DND-41 (cell line): Measurements from ENCODE around the gene LIMS2.
A peak's percentile ranks its signal among the peaks of the same experiment; 100 is the strongest.

Experiments
- ATAC-seq: fragments of 200-7000 bp; cut with Tn5 transposase; 3 replicates; pipeline ENCODE4 v1.9.1; 2021; ENCODE audit warnings: low read depth; ENCODE audit not compliant: insufficient read depth
- DNase-seq: peaks from one replicate; pipeline ENCODE4 v3.0.0-alpha.2; 2020
- H2AFZ ChIP-seq: 2 replicates; pipeline ENCODE4 v1.6.0; 2012; ENCODE audit warnings: low read depth, low read length
- H3K27ac ChIP-seq: 2 replicates; pipeline ENCODE4 v1.5.1; 2012; ENCODE audit warnings: low read length, inconsistent platforms
- H3K27me3 ChIP-seq: fragments of 200-600 bp; sonication (generic); 2 replicates; pipeline ENCODE4 v1.6.0; 2012; ENCODE audit warnings: low read length, mild to moderate bottlenecking, inconsistent platforms; ENCODE audit not compliant: insufficient read depth, poor library complexity
- H3K36me3 ChIP-seq: 2 replicates; pipeline ENCODE4 v1.5.1; 2012; ENCODE audit warnings: low read length, inconsistent platforms; ENCODE audit not compliant: insufficient read depth
- H3K4me1 ChIP-seq: 2 replicates; pipeline ENCODE4 v1.5.1; 2012; ENCODE audit warnings: mild to moderate bottlenecking, low read length; ENCODE audit not compliant: insufficient read depth
- H3K4me2 ChIP-seq: 2 replicates; pipeline ENCODE4 v1.6.0; 2012; ENCODE audit warnings: mild to moderate bottlenecking, moderate library complexity, low read length, inconsistent platforms; ENCODE audit not compliant: insufficient read depth
- H3K4me3 ChIP-seq, 2 experiments: fragments of 200-600 bp in 1 of 2; shearing (Covaris generic) in 1 of 2; 2 replicates each; pipeline ENCODE4 v1.5.1; 2012 to 2016; ENCODE audit warnings: inconsistent platforms in 2 of 2, low read length in 2 of 2, mild to moderate bottlenecking in 2 of 2, low read depth in 1 of 2, moderate library complexity in 1 of 2
- H3K79me2 ChIP-seq: 2 replicates; pipeline ENCODE4 v1.6.0; 2012; ENCODE audit warnings: low read length, inconsistent platforms; ENCODE audit not compliant: insufficient read depth
- H3K9ac ChIP-seq: 2 replicates; pipeline ENCODE4 v1.6.0; 2012; ENCODE audit warnings: low read depth, mild to moderate bottlenecking, inconsistent platforms, low read length, moderate library complexity
- H3K9me3 ChIP-seq: 2 replicates; pipeline ENCODE4 v1.5.1; 2012; ENCODE audit warnings: low read length, moderate library complexity, mild to moderate bottlenecking, inconsistent platforms; ENCODE audit not compliant: insufficient read depth, severe bottlenecking
- H4K20me1 ChIP-seq: 2 replicates; pipeline ENCODE4 v1.6.0; 2012; ENCODE audit warnings: low read length; ENCODE audit not compliant: insufficient read depth
- EZH2 ChIP-seq: IDR thresholded peaks from 3 replicates; pipeline ENCODE4 v1.6.1; 2012; ENCODE audit warnings: borderline replicate concordance, low read depth, mild to moderate bottlenecking, moderate library complexity, low read length, inconsistent platforms; ENCODE audit not compliant: severe bottlenecking
- TF ChIP-seq, protein P1 (sequence below): IDR thresholded peaks from 2 replicates; pipeline ENCODE4 v1.5.1; 2012; ENCODE audit warnings: borderline replicate concordance, low read length, moderate library complexity, mild to moderate bottlenecking; ENCODE audit not compliant: poor library complexity, severe bottlenecking; ENCODE audit errors: extremely low read depth

LIMS2 gene

DNA sequence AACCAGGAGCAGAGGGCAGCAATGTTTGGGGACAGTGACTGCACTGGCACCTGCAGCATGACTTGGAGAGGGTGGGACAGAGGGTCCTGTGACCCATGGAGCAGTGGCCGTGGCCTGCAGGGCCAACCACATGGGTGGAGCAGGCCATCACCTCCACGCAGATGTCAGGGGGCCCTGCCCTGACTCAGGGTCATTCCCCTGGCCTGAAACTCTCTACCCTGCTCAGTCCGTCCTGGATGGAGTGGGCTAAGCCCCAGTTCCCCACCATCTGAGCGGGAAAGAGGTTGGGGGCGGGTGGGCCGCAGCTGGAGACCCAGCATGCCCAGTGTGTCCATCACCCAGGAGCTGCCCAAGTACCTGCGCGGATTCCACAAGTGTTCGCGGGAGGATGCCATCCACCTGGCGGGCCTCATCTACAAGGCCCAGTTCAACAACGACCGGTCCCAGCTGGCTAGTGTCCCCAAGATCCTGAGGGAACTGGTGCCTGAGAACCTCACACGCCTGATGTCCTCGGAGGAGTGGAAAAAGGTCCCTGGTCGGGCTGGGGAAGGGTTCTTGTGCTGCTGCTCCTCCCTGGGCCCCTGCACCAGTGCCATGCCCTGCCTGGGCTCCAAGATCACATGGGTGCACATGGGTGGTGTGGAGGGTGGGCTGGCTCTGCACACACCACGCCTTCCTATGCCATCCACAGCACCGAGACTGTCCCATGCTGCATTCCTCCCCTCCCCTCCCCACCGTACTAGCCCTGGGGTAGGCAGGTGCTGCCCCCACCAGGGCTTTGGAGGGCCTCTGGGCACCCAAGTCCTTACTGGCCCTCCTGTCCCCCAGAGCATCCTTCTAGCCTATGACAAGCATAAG, 39.7 kb downstream of the LIMS2 start:
- 0 out of 4 replicates have a peak overlapping the region, but pooled peaks of 1 of the 2 experiments have one; percentile 4 for H3K4me3 ChIP-seq
- no peaks in the 10 kb centered on the region for H4K20me1 ChIP-seq
- ATAC-seq, result no peak
- H3K4me2 ChIP-seq, result peak overlapping the region; percentile 27
- no peak overlapping the region for H2AFZ ChIP-seq
- H3K27me3 ChIP-seq, result no peaks in the 10 kb centered on the region
- peak overlapping the region; percentile 97 for H3K27ac ChIP-seq
- peak overlapping the region; percentile 86 for H3K9ac ChIP-seq
- H3K36me3 ChIP-seq, result peaks cover 86% of the 10 kb centered on the region
- peaks cover 45% of the 10 kb centered on the region for H3K79me2 ChIP-seq
- H3K9me3 ChIP-seq, result no peaks in the 10 kb centered on the region
- H3K4me1 ChIP-seq, result peaks cover 95% of the 10 kb centered on the region
- TF ChIP-seq EZH2, result no peak
- TF ChIP-seq, protein P1, sequence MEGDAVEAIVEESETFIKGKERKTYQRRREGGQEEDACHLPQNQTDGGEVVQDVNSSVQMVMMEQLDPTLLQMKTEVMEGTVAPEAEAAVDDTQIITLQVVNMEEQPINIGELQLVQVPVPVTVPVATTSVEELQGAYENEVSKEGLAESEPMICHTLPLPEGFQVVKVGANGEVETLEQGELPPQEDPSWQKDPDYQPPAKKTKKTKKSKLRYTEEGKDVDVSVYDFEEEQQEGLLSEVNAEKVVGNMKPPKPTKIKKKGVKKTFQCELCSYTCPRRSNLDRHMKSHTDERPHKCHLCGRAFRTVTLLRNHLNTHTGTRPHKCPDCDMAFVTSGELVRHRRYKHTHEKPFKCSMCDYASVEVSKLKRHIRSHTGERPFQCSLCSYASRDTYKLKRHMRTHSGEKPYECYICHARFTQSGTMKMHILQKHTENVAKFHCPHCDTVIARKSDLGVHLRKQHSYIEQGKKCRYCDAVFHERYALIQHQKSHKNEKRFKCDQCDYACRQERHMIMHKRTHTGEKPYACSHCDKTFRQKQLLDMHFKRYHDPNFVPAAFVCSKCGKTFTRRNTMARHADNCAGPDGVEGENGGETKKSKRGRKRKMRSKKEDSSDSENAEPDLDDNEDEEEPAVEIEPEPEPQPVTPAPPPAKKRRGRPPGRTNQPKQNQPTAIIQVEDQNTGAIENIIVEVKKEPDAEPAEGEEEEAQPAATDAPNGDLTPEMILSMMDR, result peak; percentile 46
- peak; percentile 54 for DNase-seq

DNA sequence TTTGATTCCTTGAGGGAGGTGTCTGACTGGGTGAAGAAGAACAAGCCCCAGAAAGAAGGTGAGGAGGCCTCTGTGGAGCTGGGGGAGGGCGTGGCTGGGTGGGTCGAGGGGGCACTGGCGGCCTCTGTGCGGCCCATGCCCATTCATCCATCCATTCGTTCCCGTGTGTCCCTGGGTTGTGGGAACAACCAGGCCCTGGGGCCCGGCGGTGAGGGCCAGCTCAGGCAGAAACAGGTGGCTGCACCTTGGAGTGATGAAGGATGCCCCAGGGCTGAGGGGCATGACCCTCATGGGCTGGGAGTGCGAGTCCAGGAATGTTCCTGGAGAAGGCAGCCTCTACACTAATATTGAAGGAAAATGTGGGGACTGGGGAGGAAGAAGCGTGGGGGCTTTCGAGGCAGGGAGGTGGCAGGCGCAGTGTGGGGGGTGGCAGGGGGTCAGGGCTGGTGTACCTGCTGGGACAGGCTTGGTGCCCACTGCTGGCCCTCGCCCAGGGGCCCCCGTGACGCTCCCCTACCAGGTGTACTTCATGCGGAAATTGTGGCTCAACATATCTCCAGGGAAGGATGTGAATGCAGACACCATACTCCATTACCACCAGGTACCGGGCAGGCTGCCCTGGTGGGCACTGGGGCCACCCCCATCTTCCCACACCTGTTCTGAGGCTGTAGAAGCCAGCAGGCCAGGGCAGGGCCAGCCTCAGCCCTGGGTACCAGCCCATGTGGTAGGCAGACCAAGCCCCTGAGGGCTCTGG, 40.5 kb downstream of the LIMS2 start:
- TF ChIP-seq, protein P1, result no peak
- no peak for TF ChIP-seq EZH2

DNA sequence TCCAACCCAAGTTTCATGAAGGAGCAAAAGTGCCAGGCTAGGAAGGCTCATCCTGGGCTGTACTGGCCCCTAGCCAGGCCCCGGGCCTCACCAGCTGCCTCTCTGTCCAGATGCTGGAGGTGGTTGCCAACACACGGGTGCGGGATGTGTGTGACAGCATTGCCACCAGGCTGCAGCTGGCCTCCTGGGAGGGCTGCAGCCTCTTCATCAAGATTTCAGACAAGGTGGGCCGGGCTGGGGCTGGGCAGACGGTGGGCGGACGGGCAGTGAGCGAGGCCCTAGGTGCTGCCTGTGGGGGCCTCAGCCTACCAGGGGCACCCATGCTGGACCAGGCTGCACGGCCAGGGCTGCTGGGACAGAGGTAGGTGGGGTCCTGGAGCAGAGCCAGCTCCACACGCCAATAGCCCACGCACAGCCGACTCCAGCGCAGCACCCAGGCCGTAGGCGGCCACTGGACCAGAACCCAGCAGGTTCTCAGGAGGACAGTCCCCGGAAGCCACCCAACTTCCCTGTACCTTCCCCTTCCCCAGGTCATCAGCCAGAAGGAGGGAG, 41.2 kb downstream of the LIMS2 start:
- ATAC-seq, result no peak
- TF ChIP-seq EZH2, result no peak
- TF ChIP-seq, protein P1, result peak; percentile 11
- Histone ChIP-seq H3K4me1 (peaks cover 95% of the 10 kb centered on the region), H3K79me2 (peaks cover 31% of the 10 kb centered on the region), H3K4me2 (peak overlapping the region; percentile 14; the same call in 1 of the 2 replicates), H3K9ac (peak overlapping the region; percentile 86), H2AFZ (no peak overlapping the region), H4K20me1 (no peaks in the 10 kb centered on the region), H3K27me3 (no peaks in the 10 kb centered on the region), H3K36me3 (peaks cover 81% of the 10 kb centered on the region), H3K9me3 (no peaks in the 10 kb centered on the region), H3K27ac (peak overlapping the region; percentile 97), H3K4me3 (no peak overlapping the region)
- peak; percentile 34 for DNase-seq

More for the DNA sequence above, 40.5 kb downstream of the LIMS2 start:
- peaks cover 37% of the 10 kb centered on the region for H3K79me2 ChIP-seq
- H3K9me3 ChIP-seq, result no peaks in the 10 kb centered on the region
- H3K4me2 ChIP-seq, result peak overlapping the region; percentile 27; the same call in 1 of the 2 replicates
- H3K4me1 ChIP-seq, result peaks cover 95% of the 10 kb centered on the region
- H3K36me3 ChIP-seq, result peaks cover 81% of the 10 kb centered on the region
- no peaks in the 10 kb centered on the region for H4K20me1 ChIP-seq
- H3K9ac ChIP-seq, result peak overlapping the region; percentile 86
- H3K27ac ChIP-seq, result peak overlapping the region; percentile 97
- H3K27me3 ChIP-seq, result no peaks in the 10 kb centered on the region
- ATAC-seq, result no peak
- H3K4me3 ChIP-seq, result no peak overlapping the region
- DNase-seq, result no peak
- H2AFZ ChIP-seq, result no peak overlapping the region
